ENCODE data around the gene MSH3.
A peak's percentile ranks its signal among the peaks of the same experiment; 100 is the strongest.

MSH3 gene

DNA sequence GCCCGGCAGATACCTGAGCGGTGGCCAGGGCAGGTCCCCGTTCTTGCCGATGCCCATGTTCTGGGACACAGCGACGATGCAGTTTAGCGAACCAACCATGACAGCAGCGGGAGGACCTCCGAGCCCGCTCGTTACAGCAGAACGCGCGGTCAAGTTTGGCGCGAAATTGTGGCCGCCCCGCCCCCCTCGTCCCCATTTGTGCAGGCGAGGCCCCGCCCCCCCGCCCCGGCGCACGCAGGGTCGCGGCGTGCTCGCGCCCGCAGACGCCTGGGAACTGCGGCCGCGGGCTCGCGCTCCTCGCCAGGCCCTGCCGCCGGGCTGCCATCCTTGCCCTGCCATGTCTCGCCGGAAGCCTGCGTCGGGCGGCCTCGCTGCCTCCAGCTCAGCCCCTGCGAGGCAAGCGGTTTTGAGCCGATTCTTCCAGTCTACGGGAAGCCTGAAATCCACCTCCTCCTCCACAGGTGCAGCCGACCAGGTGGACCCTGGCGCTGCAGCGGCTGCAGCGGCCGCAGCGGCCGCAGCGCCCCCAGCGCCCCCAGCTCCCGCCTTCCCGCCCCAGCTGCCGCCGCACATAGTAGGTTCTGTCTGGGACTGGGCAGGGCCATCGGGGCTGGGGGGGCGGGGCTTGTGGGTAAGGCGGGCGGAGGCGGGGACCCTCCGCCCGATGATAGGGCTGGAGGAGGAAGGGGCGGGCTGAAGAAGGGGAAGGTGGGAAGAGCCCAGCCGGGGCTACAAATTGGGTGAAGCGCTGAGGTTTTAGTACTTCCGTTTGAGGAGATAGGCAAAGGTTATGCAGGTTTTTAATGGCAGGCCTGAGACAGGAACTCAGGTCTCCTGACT, at the start of gene MSH3, which contains the start of gene DHFR:
Gene MSH3 (plus strand): TSS at position 262 of the 840 bp plus-strand sequence. CDS start 76 bp downstream, at position 338.
Gene DHFR (minus strand): TSS at position 593 of the 840 bp plus-strand sequence. CDS start 494 bp downstream, at position 99.
- peak; percentile 77 for DNase-seq

DNA sequence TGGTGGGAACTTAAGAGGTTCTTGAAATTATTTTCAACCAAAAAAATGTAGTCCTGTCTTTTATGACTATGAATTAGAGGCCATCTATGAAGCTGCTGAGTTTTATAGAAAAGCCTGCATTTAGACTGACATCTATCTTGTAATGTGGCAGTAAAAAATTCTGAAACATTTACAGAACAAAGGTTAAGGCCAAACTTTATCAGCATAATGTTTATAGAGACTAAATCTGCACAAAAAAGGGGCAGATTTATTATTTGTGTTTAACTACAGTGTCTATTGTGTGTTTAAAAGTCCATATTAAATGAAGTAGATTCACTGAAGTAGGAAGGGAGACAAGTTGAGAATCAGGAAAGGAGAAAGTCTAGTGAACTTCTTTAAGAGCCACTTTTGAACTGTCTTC, 47.1 kb upstream of the MSH3 start:
- DNase-seq = no peak

DNA sequence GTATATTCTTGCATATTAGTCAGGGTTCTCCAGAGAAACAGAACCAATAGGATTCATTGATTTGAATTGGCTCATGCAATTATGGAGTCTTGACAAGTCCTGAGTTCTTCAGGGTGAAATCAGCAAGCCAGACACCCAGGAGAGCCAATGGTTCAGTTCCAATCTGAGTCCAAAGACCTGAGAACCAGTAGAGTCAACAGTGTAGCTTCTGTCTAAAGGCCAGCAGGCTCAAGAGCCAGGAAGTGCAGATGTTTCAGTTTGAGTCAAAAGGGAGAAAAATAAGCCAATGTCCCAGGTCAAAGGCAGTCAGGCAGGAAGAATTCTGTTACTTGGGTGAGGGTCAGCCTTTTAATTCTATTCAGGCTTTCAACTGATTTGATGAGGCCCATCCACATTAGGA, 46.6 kb upstream of the MSH3 start:
- no peak for DNase-seq

DNA sequence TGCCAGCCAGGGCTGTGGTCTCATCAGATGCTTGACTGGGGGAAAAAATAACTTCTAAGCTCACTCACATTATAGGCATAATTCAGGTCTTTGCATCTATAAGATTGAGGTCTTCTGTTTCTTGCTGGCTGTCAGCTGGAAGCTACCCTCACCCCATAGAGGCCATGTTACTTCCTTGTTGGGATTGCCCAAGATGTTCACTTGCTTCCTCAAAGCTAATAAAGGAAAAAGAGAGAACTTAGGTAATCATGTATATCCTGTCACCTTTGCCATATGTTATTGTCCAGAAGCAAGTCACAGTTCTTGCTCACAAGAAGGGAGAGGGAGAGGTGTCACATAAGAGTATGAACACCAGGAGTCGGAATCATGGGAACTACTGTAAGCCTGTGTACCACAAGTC, 45.7 kb upstream of the MSH3 start:
- no peak for DNase-seq

DNA sequence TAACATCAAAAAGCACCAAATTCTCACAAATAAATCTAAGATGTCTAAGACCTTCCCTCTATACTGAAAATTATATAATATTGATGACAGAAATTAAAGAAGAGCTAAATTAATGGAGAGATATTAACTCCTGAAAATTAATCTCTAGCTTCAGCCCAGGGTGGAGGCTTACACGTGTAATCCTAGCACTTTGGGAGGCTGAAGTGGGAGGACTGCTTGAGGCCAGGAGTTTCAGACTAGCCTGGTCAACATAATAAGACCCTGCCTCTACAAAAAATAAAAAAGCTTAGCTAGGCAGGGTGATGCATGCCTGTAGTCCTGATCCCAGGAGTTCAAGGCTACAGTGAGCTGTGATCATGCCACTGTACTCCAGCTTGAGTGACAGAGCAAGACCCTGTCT, 44.8 kb upstream of the MSH3 start:
- no peak for DNase-seq

DNA sequence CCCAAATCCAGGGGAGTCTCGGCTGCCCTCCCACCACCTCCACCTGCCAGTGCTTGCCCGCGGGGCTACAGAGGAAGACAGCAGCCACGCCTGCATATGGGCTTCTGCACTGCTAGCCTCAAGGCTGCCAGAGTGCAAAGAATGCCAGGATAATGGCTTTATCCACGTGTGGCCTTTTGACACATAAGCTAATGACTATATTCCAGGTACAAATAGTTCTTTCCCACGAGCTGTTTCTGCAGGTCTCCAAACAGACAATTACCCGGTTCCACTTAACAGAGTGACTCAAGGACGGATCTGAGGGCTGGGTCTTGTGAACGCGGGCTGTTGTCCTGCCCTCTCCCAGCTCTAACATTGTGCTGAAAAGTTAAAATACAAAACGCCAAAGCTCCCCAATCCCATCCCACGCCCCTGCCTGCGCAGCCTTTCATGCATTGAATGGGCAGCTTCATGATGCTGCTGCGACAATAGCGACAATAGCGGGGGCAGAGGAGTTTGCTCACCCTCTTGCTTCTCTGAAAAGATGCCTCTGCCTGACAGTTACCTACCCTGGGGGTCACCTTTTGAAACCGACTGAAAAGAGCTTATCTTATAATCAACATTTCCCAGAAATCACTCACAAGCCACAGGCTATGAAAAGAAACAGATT, 39.1 kb upstream of the MSH3 start:
- no peak for DNase-seq

DNA sequence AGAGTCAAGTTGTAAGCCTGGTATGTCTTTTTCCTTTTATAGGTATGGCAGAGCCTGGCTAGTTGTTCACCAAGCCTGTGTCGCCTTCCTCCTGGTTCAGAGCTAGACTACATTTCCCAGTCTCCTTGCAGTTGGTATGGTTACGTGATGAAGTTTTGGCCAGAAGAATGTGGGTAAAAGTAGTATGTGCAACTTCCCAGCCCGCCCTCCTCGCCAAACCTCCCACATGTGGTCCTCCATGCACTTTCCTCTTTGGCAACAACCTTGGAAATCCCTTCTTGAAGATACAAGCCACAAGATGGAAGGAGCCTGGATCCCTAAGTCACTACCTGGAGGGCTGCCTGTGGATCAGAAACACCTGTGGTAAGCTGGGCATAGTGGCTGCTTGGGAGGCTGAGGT, 36.0 kb upstream of the MSH3 start:
- no peak for DNase-seq

DNA sequence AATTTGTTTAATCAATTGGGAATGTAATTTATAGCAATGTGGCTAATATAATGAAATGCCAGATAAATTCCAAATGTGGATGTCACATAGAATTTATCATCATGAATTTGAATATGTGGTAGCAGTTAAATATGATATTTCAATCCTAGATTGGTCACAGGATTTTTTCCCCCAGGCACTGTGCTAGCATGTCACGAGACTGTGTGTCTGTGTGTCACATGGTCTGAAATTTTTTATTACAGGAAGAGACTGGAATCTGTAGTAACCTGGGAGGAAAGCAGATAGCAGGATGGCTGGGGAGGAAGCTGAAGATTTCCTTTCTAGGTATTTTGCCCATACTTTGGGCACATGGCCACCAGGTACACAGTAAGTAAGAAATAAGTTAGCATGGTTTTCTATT, 35.4 kb upstream of the MSH3 start:
- DNase-seq = no peak

DNA sequence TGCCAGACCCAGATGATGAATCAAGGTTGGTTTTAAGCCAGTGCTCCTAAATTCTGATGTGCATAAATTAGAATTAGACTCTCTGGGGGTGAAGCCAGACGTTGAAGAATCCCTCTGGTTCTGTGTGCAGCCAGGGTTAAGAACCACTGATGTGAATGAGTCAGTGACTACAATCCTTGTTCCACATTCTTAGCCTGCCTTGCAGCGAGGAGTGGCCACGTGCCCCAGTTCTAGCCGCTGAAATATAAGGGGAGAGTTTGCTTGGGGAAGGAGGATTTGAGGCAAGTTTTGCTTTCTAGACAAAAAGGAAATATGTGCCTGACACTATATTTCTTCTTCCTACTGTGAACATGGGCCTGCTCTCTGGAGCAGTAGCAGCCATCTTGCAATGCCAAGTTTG, 34.2 kb upstream of the MSH3 start:
- no peak for DNase-seq

DNA sequence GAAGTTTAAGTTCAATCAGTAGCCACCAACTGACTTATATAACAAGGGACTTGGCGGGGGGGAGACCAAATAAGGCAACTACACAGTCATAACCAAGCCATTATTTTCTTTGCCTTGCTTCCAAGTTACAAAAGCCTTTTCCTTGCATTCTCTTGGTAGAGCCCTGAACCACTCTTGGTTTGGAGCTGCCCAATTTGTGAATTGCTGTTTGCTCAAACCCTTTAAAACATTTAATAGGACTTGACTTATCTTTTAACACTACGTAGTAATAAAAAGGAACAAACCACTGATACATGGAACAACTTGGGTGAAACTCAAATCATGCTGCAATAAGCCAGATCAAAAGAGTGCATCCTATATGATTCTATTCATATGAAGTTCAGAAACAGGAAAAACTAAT, 31.7 kb upstream of the MSH3 start:
- DNase-seq = no peak

DNA sequence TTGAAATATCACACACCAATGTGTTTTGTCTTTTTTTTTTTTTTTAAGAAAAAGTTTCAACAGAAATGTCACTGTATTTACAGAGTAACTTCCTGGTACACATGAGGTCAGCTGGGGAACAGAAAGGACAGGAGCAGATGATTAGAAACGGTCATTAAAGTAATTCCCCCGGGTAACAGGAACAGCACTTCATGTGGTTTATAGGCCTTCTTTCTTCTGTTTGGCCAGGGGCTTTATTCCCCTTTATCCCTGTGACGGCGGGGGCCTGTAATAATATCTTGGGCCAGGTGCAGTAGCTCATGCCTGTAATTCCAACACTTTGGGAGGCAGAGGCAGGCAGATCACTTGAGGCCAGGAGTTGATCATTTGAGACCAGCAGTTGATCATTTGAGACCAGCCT, 30.5 kb upstream of the MSH3 start:
- DNase-seq = no peak

DNA sequence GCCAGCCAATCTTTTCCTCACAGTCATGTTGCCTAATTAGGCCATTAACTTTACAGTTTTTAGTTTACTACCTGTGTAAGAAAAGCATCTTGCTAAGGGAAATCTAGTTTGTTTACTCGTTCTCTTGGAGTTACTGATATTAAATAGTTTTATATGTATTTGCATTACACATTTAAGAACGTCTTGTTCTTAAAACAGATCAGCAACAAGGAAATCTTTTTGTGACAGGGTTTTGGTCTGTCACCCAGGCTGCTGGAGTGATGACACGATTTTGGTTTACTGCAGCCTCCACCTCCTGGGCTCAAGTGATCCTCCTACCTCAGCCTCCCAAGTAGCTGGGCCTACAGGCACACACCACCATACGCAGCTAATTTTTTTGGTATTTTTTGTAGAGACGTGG, 29.2 kb upstream of the MSH3 start:
- no peak for DNase-seq

DNA sequence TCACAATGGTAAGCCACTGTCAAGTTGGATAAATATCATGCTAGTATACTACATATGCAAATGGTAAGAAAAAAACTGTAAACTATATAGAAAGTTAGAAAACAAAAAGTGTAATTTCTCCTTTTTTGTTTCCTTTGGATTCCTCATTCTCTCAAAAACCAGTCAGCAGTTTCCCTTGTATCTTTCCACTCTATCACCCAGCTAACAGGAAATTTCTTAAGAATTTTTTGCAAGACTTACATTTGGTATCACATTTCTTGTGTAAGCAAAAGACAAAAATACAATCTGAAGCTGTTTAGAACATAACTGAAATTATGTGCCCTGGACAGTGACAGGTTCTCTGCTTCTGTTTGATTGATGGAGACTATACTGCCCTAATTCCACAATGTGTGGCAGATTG, 25.2 kb upstream of the MSH3 start:
- no peak for DNase-seq

DNA sequence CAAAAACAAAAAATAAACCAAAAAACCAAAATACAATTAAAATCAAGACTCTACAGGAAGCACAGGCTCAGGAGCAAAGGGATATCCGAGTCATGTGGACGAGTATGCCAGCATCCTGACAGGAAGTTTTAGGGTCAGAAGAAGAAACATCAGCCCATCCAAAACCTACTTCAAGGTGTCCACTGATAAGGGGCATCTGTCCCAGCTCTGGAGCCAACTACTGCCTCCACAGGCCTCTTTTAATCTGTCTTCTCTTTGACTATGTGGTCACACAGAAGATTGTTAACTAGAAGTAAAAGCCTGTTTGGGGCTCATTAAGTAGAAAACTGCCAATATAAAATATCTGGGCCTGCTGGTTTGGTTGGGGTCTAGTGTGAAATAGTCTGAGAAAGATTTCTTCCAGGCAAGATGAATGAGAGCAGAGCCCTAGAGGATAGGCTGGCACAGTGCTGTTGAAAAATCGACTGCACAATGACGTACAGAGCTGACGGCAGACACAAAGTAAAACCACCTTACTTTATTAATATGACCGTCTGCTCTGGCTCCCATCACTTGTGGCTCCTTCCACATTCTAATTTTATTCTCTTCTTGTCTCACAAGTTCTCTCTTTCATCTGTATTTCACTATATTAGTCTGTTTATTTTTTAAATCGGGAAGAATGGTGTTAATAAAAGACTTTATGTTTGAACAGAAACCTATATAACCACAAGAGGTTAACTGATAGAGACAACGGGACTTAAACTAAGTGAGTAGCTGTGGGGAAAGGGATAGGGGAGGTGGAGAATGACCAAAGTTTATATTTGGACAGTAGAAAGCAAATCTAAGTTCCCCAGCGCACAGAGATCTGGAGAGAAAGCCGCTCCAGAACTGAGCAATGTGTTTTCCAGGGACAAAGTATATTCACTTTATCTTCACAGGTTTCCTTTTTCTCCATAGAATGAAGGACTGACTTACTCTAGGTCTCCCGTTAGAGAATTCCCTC, 22.9 kb upstream of the MSH3 start:
- no peak for DNase-seq

DNA sequence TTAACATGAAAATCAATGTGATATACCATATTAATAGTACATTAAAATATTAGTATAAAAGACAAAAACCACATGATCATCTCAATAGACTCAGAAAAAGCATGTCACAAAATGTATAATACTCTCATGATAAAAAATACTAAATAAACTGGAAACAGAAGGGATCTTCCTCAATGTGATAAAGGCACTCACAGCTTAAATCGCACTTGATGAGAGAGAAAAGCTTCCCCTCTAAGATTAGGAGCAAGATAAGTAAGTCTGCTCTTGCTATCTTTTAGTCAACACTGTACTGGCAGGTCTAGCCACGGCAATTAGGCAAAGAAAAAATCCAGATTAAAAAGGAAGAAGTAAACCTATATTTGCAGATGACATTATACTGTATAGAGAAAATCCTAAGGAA, 21.8 kb upstream of the MSH3 start:
- DNase-seq = no peak

DNA sequence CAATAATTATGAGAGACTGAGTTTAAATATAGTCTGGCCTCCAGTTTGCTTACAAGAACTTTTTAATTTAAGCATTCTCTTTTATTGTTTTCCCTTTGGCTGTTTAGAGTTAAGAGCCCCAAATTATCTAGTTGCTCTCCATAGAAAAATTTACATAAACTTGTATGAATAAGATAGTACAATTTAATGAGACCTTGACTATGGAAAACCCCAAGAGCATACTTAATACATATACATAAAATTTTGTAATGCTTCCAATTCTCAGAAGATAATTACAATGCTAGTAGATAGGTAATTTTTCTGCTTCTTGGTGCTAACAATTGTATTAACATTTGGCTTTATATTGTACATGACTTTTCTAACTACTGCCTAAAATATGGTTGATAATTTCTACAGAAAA, 20.3 kb upstream of the MSH3 start:
- DNase-seq = no peak

DNA sequence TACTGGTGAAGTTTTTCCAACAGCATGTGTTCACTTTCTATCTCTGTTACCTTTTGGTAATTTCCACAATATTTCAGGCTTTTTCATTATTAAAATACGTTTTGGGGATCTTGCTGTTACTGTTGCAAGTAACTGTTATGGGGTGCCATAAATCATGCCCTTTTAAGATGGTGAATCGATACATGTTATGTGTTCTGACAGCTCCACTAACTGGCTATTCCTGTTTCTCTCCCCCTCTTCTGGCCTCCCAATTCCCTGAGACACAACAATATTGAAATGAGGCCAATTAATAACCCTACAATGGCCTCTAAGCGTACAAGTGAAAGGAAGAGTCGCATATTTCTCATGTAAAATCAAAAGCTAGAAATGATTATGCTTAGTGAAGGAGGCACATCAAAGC, 13.1 kb upstream of the MSH3 start:
- no peak for DNase-seq

DNA sequence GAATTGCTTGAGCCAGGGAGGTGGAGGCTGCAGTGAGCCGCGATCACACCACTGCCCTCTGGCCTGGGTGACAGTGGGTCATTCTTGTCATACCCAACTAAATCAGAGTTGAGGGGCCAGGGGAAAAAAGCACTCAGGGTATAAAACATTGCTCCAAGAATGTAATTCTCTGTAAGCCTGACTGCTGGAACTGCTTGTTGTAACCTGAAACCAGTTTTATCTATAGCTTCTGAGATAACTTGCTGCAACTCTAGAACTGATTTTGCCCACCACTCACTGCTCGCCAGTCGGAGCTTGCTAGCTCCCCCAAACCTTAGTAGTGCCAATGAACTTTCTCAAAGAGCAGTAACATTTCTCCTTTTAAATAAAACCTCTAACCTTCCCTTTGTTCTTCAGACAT, 9.6 kb upstream of the MSH3 start:
- no peak for DNase-seq

DNA sequence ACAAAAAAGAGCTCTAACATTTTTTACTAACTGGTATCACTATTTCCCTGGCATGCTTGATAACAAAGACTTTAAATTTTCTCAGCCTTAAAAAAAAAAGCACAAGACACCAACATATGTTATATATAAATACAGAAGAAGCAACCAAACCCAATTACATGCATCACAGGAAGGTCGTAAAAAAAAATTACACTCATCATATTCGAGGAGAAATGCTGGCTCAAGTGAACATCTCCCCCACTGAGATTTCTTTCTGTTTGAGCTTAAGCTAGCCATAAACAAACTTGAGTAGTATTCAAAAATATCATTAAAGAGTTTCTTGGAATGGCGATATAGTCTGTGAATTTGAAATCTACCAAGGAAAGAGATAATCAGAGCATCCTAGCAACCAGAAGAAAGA, 7.5 kb upstream of the MSH3 start:
- no peak for DNase-seq

DNA sequence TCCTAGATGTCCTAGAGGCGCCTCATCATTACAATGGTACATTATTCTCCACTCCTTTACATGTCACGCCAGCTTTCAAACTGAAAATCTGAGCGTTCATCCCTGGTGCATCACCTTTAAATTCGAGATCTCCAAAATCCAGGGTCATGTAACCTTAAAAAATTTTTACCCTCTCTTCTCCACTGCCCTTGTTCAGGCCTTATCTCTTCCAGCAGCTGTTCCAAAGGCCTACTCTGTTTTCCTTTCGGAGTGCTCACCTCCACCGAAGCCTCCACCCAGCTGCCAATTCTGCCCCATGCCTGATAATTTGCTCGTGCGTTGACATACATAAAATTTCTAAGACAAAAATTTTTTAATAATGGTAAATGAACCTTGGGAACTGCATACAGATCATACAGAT, 950 bp upstream of the MSH3 start:
- DNase-seq = no peak

DNA sequence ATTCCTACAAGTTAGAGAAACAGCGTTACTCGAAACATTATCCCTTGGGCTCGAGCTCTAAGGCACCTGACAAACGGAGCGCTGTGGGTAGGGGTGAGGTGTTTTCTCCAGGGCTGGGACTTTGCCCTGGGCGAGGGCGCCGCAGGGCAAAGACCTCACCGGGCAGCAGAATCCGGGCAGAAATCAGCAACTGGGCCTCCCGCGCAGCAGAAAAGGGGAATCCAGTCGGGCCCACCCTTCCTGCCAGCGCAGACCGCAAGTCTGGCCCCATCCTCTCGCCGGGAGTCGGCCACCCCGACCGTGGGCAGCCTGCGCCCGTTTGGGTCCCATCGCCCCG, 430 bp upstream of the MSH3 start:
- DNase-seq = no peak

DNA sequence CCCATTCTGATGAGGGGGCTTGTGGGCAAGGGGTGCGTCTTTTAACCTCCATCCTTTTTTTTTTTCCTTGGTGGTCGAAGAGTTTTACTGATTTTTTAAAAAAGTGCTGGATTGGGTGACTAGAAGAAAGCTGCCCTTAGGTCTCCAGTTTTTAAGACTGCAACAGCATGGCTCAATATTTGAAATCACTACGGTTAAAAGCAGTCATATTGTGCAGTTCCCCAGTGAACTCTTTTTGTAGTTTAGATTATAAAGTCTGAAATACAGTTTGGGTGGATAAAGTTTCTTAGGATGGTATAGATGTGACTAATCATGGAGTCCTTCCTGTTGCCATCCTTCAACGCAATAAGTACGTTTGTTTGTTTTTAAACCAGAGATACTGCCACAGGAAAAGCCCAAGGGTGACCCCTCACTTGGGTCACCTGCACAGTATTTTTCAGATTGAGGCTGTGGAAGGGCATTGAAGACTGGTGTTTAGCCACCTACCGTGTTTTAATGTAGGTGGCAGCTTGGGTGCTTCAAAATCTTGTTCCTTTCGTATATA, 851 bp downstream of the MSH3 start:
- DNase-seq = no peak

DNA sequence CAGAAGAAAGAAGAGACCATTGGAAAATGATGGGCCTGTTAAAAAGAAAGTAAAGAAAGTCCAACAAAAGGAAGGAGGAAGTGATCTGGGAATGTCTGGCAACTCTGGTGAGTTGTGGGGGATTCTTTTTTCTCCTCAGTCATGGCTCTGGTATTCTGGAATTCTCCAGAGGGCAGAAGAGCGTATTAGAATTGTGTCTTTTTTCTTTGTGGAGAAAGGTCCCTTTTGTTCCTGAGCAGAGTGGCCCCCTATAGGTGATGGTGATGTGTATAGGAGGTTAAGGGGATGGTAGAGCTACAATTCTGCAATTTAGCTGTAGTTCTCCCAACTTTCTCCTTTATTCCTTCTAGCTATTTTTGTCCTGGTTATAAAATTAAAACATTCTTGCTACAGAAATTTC, 2.0 kb downstream of the MSH3 start:
- no peak for DNase-seq
